ENCODE data around the gene TLE4.

GRCh38 chr9:79658926-79659325 is 87.2 kb downstream of the TLE4 start:
- no peak for TF ChIP-seq ZFX (IDR thresholded peaks at IDR 0.05)
- TF ChIP-seq CTCF (conservative IDR thresholded peaks at IDR 0.05) = no peak

Measured in C4-2B (cell line).